Superior temporal gyrus (tissue), 1 donor: Measurements from ENCODE around the gene SYNPO2.
"Not testable (repeated sequence)": the region's sequence is repeated elsewhere in the genome, so short reads cannot be mapped to it uniquely, and the experiment has no call there.

Experiments
- DNase-seq: peaks from one replicate; pipeline ENCODE4 v3.0.0-alpha.2; 2016; ENCODE audit errors: extremely low spot score

Gene SYNPO2

GRCh38 chr4:118972167-118972566 is 83.5 kb downstream of the SYNPO2 start:
- no peak for DNase-seq

DNA sequence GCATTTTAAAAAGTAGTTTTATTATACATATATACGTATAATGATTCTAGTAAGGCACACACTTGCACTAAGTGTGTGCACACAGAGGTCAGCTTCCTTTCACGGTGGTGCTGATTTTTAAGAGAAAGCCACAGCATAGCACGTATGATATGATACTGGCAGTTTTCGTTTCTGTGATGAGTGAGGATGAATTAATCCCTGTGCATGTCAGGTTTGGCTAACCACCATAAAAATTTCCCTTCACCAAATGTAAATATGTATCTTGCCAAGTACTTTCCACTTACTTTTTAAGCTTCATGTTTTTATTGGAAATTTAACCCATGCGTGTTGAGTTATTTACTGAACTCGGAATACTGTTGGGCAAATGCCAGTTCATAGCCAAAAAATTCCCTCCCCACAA is 84.6 kb downstream of the SYNPO2 start:
- no peak for DNase-seq

DNA sequence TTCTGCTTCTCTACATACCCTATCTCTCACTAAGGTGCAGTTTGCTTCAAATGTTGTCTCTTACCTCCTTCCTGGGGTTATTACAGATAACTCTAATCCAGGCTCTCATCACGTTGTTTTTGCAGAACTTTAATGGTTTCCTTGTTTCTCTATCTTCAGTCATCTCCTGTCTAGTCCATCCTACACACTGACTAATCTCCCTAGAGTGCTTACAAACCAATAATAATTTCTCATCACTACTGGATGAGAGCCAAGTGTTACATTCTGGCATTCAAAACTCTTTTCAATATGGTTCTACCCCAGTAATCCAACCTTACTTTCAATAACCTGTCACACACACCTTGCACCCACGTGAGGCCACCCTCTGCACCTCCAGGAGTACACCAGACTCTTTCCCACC is 86.1 kb downstream of the SYNPO2 start:
- no peak for DNase-seq

DNA sequence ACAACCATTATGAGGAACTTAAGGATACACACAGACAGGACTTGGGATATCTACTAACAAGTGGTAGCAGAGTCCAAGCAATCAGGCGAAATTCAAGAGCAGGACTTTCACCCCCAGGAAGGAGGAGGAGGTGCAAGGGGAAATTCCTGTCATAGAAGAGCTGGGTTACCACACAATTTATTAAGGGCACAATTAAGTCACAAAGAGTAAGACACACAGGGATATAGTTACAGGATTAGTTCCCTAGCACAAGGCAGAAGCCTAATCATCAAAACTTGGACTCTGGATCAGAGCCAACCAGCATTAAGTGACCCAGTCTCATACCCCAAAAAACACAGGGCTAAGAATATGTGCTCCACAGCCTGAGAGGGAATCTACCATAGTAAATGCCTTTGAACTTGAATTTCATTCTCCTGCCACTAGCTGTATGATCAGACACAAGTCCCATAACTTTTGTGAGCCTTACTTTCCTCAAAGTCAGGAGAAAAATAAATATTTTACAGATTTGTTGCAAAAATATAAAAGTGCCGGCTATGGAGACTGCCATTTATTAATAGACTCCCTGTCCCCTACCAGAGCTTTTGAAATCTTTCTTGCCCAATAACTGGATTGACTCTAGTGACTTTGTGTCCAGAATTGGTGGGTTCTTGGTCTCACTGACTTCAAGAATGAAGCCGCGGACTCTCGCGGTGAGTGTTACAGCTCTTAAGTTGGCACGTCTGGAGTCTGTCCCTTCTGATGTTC is 87.0 kb downstream of the SYNPO2 start:
- DNase-seq: no peak

- not testable (repeated sequence) for DNase-seq
These were observed 87.5 kb downstream of the SYNPO2 start for GRCh38 chr4:118976193-118976560.

GRCh38 chr4:118977100-118977499 is 88.4 kb downstream of the SYNPO2 start:
- DNase-seq: not testable (repeated sequence)

DNA sequence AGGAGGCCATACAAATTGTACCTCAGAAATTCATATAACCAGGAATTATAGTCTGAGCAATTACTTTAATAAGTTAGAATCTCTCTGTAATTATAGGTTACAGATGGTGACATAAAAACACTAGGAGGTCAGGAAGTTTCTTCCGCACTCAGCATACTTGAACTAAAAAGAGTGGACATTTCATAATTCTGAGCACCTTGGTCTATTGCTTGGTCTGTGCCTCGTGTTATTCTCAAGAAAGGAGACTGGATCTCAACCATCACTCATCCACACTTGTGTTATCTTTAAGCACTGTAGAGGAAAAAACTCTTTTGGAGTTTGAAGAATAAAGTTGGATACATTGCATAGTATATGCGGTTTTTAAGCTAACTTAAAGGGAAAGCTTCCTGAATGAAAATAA is 91.1 kb downstream of the SYNPO2 start:
- DNase-seq: no peak

GRCh38 chr4:118981171-118981838 is 92.7 kb downstream of the SYNPO2 start:
- DNase-seq: no peak

- peak; percentile 88 for DNase-seq
These were observed 93.3 kb downstream of the SYNPO2 start for GRCh38 chr4:118981839-118982381.

- no peak for DNase-seq
These were observed 94.6 kb downstream of the SYNPO2 start for GRCh38 chr4:118983293-118983692.

DNA sequence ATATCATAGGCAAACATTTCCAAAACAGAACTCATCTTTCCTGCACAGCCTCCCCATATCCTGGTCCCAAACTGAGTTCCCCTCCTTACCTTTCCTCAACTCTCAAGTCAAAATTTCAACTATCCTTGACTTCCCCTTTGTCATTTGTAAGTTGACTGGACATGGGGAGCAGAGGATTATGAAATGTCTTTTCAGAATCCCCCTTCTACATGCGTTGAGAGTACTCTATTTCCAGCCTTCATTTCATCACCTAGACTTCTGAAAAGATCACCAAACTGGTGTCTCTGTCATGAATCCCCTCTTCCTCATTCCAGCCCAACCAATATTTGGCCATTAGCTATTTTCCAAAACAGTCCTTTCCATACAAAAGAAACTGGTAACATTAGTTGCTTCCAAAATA is 95.2 kb downstream of the SYNPO2 start:
- no peak for DNase-seq

- DNase-seq: no peak
These were observed 96.7 kb downstream of the SYNPO2 start for GRCh38 chr4:118985170-118986000.

DNA sequence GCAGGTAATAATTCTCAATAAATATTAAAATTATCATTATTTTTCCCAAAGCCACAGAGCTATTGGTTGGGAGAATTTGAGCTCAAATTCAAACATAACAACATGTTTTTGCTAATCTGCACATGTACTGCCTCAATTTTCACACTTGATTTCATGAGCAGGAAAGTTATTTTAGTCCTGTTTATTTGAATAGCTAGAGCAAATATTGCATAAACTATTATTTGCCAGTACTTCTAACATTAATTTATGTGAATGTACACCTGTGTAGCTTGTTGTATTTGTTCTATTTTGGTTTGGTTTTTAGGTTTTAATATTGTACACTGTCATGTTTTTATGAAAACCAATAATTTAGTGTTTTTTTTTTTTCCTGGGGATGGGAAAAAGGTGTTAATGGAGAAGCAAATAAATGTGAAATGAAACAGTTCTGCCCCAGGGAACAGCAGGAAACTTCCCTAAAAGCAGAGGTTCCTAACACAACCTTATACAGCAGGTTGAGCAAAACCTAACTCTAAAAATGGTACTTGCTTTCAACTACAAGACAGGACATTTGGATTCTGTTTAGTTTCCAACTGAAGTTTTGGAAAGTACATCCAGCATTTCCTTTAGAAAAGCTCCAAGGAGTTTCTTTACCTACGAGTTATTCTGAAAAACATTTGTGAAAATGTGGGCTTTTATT is 99.4 kb downstream of the SYNPO2 start:
- no peak for DNase-seq

- no peak for DNase-seq
These were observed 100.0 kb downstream of the SYNPO2 start for GRCh38 chr4:118988635-118988972.

GRCh38 chr4:118989098-118990080 is 100.7 kb downstream of the SYNPO2 start:
- peak; percentile 60 for DNase-seq

DNA sequence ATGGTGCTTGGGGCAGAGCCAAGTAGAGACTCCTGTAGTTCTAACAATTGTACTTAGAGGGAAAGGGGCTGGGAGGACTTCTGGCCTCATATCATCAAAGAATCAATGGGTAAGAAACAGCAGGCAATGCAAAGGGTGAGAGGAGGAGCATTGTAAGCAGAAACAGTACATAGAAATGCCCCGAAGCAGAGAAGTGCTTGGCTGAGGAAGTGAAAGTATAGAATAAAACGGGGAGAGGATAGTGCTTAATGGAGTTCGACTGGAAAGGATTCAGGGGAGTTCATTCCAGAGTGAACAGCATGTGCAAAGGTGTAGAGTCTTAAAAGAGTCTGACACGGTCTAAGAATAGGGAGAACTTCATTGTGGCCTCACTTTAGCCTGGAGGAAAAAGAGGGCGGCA is 103.0 kb downstream of the SYNPO2 start:
- DNase-seq: no peak

- DNase-seq: no peak
These were observed 103.5 kb downstream of the SYNPO2 start for GRCh38 chr4:118992149-118992548.

GRCh38 chr4:118993333-118993732 is 104.7 kb downstream of the SYNPO2 start:
- DNase-seq: no peak

DNA sequence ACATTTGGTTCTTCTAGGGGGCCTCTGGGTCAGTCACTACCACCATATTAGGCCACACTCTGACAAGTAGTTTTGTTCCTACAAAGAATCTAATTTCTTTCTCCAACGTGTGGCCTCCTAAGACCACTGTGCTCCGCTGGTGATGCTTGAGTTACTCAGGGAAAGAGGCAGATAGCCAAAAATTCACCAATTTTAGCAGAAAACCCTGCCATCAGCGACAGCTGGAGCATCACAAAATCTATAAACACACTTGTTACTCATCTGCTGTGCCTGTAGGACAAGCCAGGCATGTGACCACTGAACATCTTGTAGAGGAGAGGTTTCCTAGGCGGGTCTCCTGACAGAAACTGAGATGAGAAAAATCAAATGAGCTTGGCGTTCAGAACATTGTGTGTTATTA is 105.4 kb downstream of the SYNPO2 start:
- DNase-seq: no peak

DNA sequence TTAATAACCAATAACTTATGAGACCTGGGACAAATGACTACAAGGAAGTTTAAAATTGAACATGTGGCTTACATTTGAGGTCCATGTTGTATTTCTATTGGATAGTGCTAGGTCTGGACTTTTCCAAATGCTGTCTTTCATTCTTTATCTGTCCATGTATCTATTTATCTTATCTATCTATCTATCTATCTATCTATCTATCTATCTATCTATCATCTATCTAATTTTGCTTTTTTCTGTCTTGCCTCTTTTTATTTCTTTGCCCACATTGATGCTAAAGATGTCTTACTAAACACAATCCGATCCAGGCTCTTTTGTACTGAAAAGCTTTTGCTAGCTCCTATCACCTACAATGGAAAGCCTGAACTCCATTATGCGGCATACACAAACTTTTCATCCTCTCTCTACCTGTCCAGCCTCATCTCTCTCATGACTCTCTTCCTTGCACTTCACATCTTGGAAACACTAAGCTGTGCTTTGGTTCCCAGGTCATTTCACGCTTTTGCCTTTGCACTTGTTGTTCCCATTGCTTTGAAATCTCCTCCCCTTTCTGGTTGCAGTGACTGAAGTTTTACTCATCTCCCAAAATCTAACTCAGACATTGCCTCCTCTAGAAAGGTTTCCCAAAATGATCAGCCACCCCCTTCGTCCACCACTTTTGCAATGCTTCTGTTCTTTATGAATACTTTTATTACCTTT is 107.2 kb downstream of the SYNPO2 start:
- no peak for DNase-seq
